Duodenal mucosa (tissue), 2 donors: ENCODE data around the gene DOHH.

Source experiments
- H3K27ac ChIP-seq: one replicate; pipeline ENCODE4 v1.7.0; 2013; ENCODE audit warnings: low read depth, low read length
- H3K27me3 ChIP-seq, 2 donors: one replicate each; pipeline ENCODE4 v1.7.0; 2013; ENCODE audit warnings: low read length in 2 of 2, control low read depth in 1 of 2; ENCODE audit not compliant: insufficient read depth in 2 of 2, control insufficient read depth in 1 of 2
- H3K36me3 ChIP-seq, 2 donors: one replicate each; pipeline ENCODE4 v1.7.0; 2013; ENCODE audit warnings: low read length in 2 of 2, control low read depth in 1 of 2; ENCODE audit not compliant: insufficient read depth in 2 of 2, control insufficient read depth in 1 of 2
- H3K4me1 ChIP-seq, 2 donors: one replicate each; pipeline ENCODE4 v1.7.0; 2013; ENCODE audit warnings: low read length in 2 of 2, control low read depth in 1 of 2; ENCODE audit not compliant: insufficient read depth in 2 of 2, control insufficient read depth in 1 of 2
- H3K4me3 ChIP-seq, 2 donors: one replicate each; pipeline ENCODE4 v1.7.0; 2013; ENCODE audit warnings: low read length in 2 of 2, low read depth in 1 of 2
- H3K9ac ChIP-seq, 2 donors: one replicate each; pipeline ENCODE4 v1.7.0; 2013; ENCODE audit warnings: low read length in 2 of 2, low read depth in 1 of 2
- H3K9me3 ChIP-seq, 2 donors: one replicate each; pipeline ENCODE4 v1.7.0; 2013; ENCODE audit warnings: low read length in 2 of 2, control low read depth in 1 of 2; ENCODE audit not compliant: control insufficient read depth in 1 of 2

The DOHH gene

DNA sequence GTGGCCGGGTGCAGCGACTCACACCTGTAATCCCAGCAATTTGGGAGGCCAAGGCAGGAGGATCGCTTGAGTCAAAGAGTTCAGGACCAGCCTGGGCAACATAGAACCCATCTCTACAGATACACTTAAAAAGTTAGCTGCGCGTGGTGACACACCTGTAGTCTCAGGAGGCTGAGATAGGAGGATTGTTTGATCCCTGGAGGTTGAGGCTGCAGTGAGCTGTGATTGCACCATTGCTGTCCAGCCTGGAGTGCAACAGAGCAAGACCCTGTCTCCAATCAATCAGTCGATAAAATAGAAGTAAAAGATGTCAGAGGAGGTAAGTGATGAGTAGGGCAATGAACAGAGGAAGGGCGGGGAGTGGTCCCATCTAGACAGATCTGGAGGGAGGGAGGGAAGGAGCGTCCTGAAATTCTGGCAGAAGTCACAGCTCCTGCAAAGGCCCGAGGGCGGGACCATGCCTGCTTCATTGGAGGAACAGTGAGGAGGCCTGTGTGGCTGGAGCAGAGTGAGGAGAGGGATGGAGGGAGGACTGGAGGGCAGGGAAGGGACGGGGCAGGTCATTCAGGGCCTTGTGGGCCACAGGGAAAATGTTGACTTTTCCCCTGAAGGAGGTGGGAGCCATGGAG, 29.9 kb downstream of the DOHH start:
- Histone ChIP-seq H3K4me3 (no peak overlapping the region), H3K27me3 (no peaks in the 10 kb centered on the region), H3K9me3 (peaks cover 0 to 3% of the 10 kb centered on the region in 2 donors), H3K9ac (no peak overlapping the region), H3K27ac (no peak overlapping the region), H3K36me3 (peaks cover 0 to 12% of the 10 kb centered on the region in 2 donors), H3K4me1 (peaks cover 17 to 32% of the 10 kb centered on the region in 2 donors)

DNA sequence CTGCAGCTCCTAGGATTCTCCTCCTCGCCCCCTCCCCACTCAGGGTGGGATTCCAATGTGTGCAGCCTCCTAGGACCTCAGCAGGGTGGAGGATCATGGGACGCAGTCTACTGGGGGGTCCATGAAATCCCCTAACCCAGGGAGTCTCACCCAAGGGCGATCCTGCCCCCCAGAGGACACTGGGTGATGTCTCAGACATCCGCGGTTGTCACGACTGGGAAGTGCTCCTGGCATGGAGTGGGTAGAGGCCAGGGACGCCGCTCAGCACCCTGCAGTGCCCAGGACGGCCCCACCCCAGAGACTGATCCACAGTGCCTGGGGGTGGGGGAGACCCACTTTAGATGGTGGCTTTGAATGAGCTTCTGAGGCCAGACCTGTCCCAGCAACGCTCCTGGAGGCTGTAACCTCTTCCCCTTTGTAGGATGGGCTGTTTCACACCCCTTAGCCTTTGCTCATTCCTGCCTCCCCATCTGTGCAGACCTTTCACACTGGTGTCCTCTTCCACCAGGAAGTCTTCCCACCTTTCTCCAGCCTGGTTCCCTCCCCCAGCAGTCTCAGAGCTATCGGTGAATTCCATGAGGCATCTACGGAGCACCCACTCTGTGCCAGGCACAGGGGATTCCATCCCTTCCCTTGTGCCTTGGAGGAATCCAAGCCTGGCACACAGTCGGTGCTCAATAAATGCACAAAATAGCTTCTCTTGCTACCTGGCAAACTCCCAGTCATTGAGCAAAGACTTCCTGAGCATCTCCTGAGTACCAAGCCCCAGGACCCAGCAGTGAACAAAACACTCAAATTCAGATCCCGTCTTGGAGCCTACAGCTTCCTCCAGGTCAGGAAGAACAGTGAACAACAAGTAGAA, 30.6 kb downstream of the DOHH start:
- Histone ChIP-seq H3K4me1 (peaks cover 13 to 25% of the 10 kb centered on the region in 2 donors), H3K27ac (no peak overlapping the region), H3K36me3 (peaks cover 0 to 5% of the 10 kb centered on the region in 2 donors), H3K9me3 (peaks cover 0 to 3% of the 10 kb centered on the region in 2 donors), H3K27me3 (no peaks in the 10 kb centered on the region), H3K9ac (no peak overlapping the region), H3K4me3 (no peak overlapping the region)

- H3K9me3 ChIP-seq = peaks cover 0 to 3% of the 10 kb centered on the region in 2 donors
- no peaks in the 10 kb centered on the region for H3K36me3 ChIP-seq
- no peak overlapping the region for H3K4me3 ChIP-seq
- peaks cover 0 to 11% of the 10 kb centered on the region in 2 donors for H3K4me1 ChIP-seq
- H3K27ac ChIP-seq = no peak overlapping the region
- H3K27me3 ChIP-seq = no peaks in the 10 kb centered on the region
- H3K9ac ChIP-seq = no peak overlapping the region
These were observed 32.3 kb downstream of the DOHH start for GRCh38 chr19:3468211-3468610.

DNA sequence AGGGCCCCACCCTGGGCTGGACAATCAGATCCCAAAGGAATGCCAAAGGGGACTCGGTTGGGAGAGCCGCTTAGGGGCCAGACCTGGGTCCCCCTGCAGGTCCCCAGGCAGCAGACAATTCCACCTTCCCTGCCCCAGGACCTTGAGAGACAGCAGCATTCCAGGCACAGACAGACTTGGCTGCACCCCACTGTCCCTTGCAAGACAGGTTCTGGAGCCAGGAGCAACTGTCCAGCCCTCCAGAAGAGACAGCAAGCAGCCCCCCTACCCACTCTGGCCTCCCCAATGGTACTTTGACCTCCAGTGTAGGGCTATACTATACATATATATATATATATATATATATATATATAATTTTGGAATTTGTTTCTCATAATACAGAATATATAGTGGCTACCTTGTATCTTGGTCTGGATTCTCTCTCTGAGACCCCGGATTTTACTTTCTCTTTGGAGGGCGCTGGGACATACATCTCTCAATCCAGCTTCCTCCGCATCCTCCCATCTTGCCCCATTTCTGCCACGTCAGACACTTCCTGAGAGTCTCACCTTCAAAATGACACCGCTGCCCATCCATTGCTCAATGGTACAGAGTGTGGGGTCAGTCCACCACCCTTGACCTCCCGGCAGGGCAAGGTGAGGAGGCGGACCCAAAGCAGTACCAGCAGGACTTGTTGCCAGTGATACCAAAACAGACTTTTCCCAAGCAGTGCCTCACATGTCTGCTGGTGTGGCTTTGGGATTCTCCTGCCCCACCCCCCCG, 32.9 kb downstream of the DOHH start:
- H3K9ac ChIP-seq = no peak overlapping the region
- no peak overlapping the region for H3K4me3 ChIP-seq

DNA sequence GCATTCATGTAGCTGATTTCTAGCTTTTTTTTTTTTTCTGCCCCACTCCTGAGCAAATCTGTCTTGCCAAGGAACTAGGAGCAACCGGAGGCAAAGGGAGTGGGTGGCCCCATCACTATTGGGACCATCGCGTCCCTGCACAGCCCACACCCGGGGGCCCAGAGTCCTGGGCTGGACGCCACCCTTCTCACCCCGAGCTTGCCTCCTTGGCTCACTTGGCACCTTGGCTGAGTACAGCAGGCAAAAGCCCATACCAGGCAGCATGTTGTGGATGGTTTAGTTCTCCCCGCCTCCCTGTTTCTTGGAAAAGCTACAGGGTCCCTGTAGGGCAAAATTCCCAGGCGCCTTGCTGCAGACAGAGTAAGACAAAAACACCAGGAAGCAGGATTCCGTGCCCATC, 33.8 kb downstream of the DOHH start:
- Histone ChIP-seq H3K36me3 (no peaks in the 10 kb centered on the region), H3K4me1 (no peaks in the 10 kb centered on the region), H3K27ac (no peak overlapping the region), H3K27me3 (no peaks in the 10 kb centered on the region), H3K9me3 (peaks cover 0 to 3% of the 10 kb centered on the region in 2 donors), H3K4me3 (no peak overlapping the region), H3K9ac (no peak overlapping the region)

More for the DNA sequence above, 32.9 kb downstream of the DOHH start:
- Histone ChIP-seq H3K9me3 (peaks cover 0 to 3% of the 10 kb centered on the region in 2 donors), H3K4me1 (peaks cover 0 to 8% of the 10 kb centered on the region in 2 donors), H3K27ac (no peak overlapping the region), H3K27me3 (no peaks in the 10 kb centered on the region), H3K36me3 (no peaks in the 10 kb centered on the region)

- Histone ChIP-seq H3K27ac (no peak overlapping the region), H3K4me1 (no peaks in the 10 kb centered on the region), H3K4me3 (no peak overlapping the region), H3K9ac (no peak overlapping the region), H3K27me3 (no peaks in the 10 kb centered on the region), H3K9me3 (peaks cover 0 to 3% of the 10 kb centered on the region in 2 donors), H3K36me3 (no peaks in the 10 kb centered on the region)
These were observed 34.9 kb downstream of the DOHH start for GRCh38 chr19:3465552-3465951.

GRCh38 chr19:3464587-3465235, 35.8 kb downstream of the DOHH start:
- Histone ChIP-seq H3K36me3 (no peaks in the 10 kb centered on the region), H3K4me1 (no peaks in the 10 kb centered on the region), H3K9ac (no peak overlapping the region), H3K27me3 (no peaks in the 10 kb centered on the region), H3K9me3 (peaks cover 0 to 3% of the 10 kb centered on the region in 2 donors), H3K27ac (no peak overlapping the region), H3K4me3 (no peak overlapping the region)

DNA sequence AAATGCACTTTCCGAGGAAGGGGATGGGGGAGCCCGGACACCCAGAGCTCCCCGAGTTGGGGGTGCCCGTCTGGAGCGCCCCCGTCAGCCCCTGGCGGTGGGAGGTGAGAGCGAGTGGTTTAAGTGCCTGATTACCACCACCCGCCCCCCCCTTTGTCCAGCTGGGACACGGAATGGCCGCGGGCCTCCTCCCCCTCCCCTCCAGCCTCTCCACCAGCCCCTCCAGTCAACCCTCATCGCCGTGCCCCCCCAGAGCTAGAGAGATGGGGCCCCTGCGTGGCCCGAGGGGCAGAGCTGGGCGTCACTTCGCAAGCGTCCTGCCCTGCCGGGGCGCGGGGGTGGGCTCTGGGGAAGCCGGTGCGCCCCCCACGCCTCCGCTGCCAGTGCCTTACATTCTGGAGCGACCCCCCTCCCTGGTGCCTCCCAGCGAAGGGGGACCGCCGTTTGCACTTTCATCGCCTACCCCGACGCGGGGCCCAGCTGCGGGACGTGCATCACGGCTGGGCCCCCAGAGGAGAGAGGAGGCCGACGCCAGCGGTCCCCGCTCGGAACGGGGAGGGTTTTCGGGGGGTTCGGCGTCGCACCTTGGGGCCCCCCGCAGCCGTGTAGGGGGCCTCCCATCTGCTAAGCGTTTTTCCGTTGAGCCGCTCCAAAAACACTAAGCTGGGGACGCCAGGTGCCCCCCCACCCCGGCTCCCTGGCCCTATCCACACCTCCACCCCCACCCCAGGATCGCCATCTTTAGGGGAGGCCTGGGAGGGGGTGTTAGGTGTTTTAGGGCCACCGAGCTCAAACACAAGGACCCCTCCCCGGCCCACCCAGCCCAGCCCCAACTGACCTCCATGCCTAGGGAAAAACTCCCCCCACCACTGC, 36.5 kb downstream of the DOHH start:
- Histone ChIP-seq H3K9me3 (peaks cover 0 to 3% of the 10 kb centered on the region in 2 donors), H3K27ac (no peak overlapping the region), H3K27me3 (no peaks in the 10 kb centered on the region), H3K4me3 (no peak overlapping the region), H3K4me1 (no peaks in the 10 kb centered on the region), H3K36me3 (no peaks in the 10 kb centered on the region), H3K9ac (no peak overlapping the region)

GRCh38 chr19:3462991-3463713, 37.3 kb downstream of the DOHH start:
- no peaks in the 10 kb centered on the region for H3K27me3 ChIP-seq
- no peaks in the 10 kb centered on the region for H3K36me3 ChIP-seq
- no peak overlapping the region for H3K4me3 ChIP-seq
- H3K27ac ChIP-seq = no peak overlapping the region
- H3K9me3 ChIP-seq = peaks cover 0 to 3% of the 10 kb centered on the region in 2 donors
- H3K4me1 ChIP-seq = no peaks in the 10 kb centered on the region
- H3K9ac ChIP-seq = no peak overlapping the region
